Measurements from ENCODE around the gene SEMA3E. TPM values are rescaled to one million over a fixed set of nuclear protein-coding genes. Genes with fewer than 3 reads are reported as not detected.

Gene SEMA3E
- total and polyA plus RNA-seq, 4 donors: 1.0 to 23.5 (median 3.1) TPM

DNA sequence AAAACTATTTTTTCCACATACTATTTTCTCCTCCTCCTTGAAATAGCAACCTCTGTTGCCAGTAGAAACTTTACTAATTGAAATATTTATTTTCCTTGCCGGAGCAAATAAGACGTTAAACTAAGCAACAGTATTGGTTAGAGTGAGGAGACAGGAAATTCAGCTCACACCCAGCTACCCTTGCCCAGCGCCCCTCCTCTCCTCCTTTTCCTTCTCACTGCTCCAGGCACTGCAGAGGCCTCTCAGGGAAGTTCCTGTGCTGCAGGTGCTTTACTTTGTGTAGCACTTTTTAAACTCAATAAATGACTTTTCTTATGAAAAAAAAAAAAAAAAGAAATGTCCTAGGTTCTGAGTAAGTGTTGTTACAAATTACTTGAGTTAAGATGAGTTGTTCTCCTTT lies 134.0 kb downstream of the SEMA3E start:
- WGBS, 2 donors: 5 to 11% methylated on average over 3 of the region's 3 CpGs
- H3K9ac ChIP-seq (ENCODE audit: insufficient read depth in 1 of 2, low read length in 2 of 2): no peak overlapping the region
- no peak for ATAC-seq (ENCODE audit: insufficient read depth, low FRiP score)
- no peak overlapping the region for H3K4me3 ChIP-seq
- no peaks in the 10 kb centered on the region for H3K27me3 ChIP-seq (ENCODE audit: control insufficient read depth in 3 of 3, insufficient read depth in 3 of 3, low read length in 2 of 3)
- TF ChIP-seq, protein P1, sequence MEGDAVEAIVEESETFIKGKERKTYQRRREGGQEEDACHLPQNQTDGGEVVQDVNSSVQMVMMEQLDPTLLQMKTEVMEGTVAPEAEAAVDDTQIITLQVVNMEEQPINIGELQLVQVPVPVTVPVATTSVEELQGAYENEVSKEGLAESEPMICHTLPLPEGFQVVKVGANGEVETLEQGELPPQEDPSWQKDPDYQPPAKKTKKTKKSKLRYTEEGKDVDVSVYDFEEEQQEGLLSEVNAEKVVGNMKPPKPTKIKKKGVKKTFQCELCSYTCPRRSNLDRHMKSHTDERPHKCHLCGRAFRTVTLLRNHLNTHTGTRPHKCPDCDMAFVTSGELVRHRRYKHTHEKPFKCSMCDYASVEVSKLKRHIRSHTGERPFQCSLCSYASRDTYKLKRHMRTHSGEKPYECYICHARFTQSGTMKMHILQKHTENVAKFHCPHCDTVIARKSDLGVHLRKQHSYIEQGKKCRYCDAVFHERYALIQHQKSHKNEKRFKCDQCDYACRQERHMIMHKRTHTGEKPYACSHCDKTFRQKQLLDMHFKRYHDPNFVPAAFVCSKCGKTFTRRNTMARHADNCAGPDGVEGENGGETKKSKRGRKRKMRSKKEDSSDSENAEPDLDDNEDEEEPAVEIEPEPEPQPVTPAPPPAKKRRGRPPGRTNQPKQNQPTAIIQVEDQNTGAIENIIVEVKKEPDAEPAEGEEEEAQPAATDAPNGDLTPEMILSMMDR (IDR thresholded peaks at IDR 0.05; ENCODE audit: control extremely low read depth, extremely low read depth): no peak
- H3K4me1 ChIP-seq (ENCODE audit: control insufficient read depth in 5 of 5, insufficient read depth in 5 of 5, low read length in 5 of 5): peaks cover 0 to 4% (median 0%) of the 10 kb centered on the region in 5 donors
- no peak overlapping the region for H3K27ac ChIP-seq (ENCODE audit: low read depth in 1 of 2, low read length in 1 of 2)
- no peaks in the 10 kb centered on the region for H3K36me3 ChIP-seq (ENCODE audit: control insufficient read depth in 4 of 4, insufficient read depth in 4 of 4, low read length in 4 of 4)
- peak in 1 of 3 donors; percentile 33 for DNase-seq
- H3K9me3 ChIP-seq (ENCODE audit: control insufficient read depth in 4 of 4, insufficient read depth in 3 of 4, low read length in 3 of 4): no peaks in the 10 kb centered on the region

DNA sequence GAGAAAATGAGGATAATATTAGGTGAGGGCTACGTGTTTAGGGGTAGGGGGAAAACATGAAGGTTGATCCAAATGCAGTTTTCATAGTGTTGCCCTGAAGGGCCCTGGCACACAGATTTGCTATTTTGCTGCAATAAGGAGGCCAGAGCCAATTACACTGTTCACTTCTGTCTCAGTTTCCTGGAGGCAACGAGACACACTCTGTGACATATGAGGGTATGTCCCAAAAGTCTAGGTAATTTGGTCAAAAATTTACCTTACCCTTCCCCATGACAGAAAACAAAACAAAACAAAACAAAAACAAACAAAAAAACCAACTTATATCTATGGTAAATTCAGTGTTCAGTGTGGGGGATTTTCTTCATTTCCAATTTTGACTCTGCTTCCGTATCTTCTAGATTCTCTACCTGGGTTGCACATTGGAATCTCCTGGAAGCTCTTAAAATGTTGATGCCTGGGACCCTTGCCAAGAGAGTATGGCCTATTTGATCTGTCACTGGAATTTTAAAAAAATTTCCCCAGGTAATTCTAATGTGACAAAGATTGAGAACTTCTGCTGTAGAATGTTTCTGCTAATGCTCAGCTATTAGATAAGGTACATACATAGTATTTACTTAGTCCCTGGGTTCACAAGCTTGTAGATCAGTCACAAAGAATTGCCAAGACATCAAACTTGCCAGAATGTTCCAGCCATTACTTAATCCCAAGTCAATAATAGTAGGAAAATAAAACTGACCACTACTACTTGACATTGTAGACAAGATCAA lies 139.5 kb downstream of the SEMA3E start:
- TF ChIP-seq, protein P1 (IDR thresholded peaks at IDR 0.05; ENCODE audit: control extremely low read depth, extremely low read depth): no peak

DNA sequence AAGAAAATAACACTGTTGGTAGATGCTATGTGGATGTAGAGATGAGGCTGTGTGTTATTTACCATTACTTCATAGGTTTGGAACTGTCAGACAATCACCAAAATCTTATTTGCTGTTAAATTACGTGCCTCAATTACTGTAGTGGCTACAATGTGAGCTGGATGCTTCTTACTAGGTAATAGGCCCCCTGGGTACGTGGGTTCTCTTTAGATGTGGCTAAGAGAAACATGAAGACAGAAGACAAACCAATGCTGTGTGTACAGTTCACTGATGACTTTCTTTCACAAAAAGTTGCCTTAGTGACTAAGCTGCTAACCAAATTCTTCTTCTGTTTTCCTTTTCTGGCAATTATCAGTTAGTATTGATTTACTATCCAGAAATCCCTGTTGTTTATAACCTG lies 144.6 kb downstream of the SEMA3E start:
- H3K4me3 ChIP-seq: no peak overlapping the region
- no peaks in the 10 kb centered on the region for H3K4me1 ChIP-seq (ENCODE audit: control insufficient read depth in 5 of 5, insufficient read depth in 5 of 5, low read length in 5 of 5)
- ATAC-seq (ENCODE audit: insufficient read depth, low FRiP score): no peak
- H3K27me3 ChIP-seq (ENCODE audit: control insufficient read depth in 3 of 3, insufficient read depth in 3 of 3, low read length in 2 of 3): no peaks in the 10 kb centered on the region
- no peak overlapping the region for H3K9ac ChIP-seq (ENCODE audit: insufficient read depth in 1 of 2, low read length in 2 of 2)
- TF ChIP-seq, protein P1 (IDR thresholded peaks at IDR 0.05; ENCODE audit: control extremely low read depth, extremely low read depth): no peak
- no peak overlapping the region for H3K27ac ChIP-seq (ENCODE audit: low read depth in 1 of 2, low read length in 1 of 2)
- 70 to 80% methylated on average over 2 of the region's 2 CpGs for WGBS, 2 donors
- H3K9me3 ChIP-seq (ENCODE audit: control insufficient read depth in 4 of 4, insufficient read depth in 3 of 4, low read length in 3 of 4): no peaks in the 10 kb centered on the region
- no peak for DNase-seq
- no peaks in the 10 kb centered on the region for H3K36me3 ChIP-seq (ENCODE audit: control insufficient read depth in 4 of 4, insufficient read depth in 4 of 4, low read length in 4 of 4)

More for the DNA sequence above, 139.5 kb downstream of the SEMA3E start:
- DNase-seq (no peak), ATAC-seq (ENCODE audit: insufficient read depth, low FRiP score) (no peak)
- no peak overlapping the region for H3K4me3 ChIP-seq
- no peaks in the 10 kb centered on the region for H3K9me3 ChIP-seq (ENCODE audit: control insufficient read depth in 4 of 4, insufficient read depth in 3 of 4, low read length in 3 of 4)
- no peaks in the 10 kb centered on the region for H3K36me3 ChIP-seq (ENCODE audit: control insufficient read depth in 4 of 4, insufficient read depth in 4 of 4, low read length in 4 of 4)
- H3K9ac ChIP-seq (ENCODE audit: insufficient read depth in 1 of 2, low read length in 2 of 2): no peak overlapping the region
- H3K27me3 ChIP-seq (ENCODE audit: control insufficient read depth in 3 of 3, insufficient read depth in 3 of 3, low read length in 2 of 3): no peaks in the 10 kb centered on the region
- 70 to 86% methylated on average over 3 of the region's 3 CpGs for WGBS, 2 donors
- no peaks in the 10 kb centered on the region for H3K4me1 ChIP-seq (ENCODE audit: control insufficient read depth in 5 of 5, insufficient read depth in 5 of 5, low read length in 5 of 5)
- H3K27ac ChIP-seq (ENCODE audit: low read depth in 1 of 2, low read length in 1 of 2): no peak overlapping the region

All from lung (tissue), 12 donors.